ENCODE results near the gene PCDH17. TPM values are rescaled to one million over a fixed set of nuclear protein-coding genes. Genes with fewer than 3 reads are reported as not detected.

The PCDH17 gene, protein sequence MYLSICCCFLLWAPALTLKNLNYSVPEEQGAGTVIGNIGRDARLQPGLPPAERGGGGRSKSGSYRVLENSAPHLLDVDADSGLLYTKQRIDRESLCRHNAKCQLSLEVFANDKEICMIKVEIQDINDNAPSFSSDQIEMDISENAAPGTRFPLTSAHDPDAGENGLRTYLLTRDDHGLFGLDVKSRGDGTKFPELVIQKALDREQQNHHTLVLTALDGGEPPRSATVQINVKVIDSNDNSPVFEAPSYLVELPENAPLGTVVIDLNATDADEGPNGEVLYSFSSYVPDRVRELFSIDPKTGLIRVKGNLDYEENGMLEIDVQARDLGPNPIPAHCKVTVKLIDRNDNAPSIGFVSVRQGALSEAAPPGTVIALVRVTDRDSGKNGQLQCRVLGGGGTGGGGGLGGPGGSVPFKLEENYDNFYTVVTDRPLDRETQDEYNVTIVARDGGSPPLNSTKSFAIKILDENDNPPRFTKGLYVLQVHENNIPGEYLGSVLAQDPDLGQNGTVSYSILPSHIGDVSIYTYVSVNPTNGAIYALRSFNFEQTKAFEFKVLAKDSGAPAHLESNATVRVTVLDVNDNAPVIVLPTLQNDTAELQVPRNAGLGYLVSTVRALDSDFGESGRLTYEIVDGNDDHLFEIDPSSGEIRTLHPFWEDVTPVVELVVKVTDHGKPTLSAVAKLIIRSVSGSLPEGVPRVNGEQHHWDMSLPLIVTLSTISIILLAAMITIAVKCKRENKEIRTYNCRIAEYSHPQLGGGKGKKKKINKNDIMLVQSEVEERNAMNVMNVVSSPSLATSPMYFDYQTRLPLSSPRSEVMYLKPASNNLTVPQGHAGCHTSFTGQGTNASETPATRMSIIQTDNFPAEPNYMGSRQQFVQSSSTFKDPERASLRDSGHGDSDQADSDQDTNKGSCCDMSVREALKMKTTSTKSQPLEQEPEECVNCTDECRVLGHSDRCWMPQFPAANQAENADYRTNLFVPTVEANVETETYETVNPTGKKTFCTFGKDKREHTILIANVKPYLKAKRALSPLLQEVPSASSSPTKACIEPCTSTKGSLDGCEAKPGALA (N-terminal part only)
- polyA plus RNA-seq (ENCODE audit: insufficient read length) = 5.4 TPM

DNA sequence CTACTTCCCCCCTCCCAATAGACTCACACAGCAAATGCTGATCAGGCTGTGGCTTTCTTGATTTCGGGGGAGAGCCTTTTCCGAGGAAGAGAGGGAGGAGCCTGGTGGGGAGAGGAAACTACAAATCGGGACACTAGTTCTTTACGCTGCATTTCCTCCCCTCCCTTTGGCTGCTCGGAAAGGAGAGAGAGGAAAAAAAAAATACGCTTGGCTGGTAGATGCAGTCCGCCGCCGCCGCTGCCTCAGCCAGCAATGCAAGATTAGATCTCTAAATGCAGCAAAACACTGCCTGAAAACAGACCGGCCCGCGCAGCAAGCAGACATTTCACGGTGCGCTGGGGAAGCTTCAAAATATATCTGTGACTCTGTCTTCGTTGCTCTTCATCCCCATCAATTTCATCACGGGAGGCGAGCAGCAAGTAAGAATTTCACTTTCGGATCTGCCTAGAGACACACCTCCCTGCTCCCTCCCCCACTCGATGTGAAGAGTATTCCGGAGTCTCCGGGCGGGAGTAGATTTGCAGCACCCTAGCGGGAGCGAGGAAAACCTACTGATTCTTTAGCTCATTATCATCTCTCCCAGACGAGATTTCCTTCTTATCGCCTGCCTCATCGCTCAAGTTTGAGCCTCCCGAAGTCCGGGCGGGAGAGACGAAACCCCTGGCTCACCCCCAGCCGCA is at the start of gene PCDH17:
Gene PCDH17 (plus strand): TSS at position 149 of the 680 bp plus-strand sequence. CDS start 803 bp downstream, outside the sequence.
- no peak for DNase-seq (ENCODE audit: low read depth)

DNA sequence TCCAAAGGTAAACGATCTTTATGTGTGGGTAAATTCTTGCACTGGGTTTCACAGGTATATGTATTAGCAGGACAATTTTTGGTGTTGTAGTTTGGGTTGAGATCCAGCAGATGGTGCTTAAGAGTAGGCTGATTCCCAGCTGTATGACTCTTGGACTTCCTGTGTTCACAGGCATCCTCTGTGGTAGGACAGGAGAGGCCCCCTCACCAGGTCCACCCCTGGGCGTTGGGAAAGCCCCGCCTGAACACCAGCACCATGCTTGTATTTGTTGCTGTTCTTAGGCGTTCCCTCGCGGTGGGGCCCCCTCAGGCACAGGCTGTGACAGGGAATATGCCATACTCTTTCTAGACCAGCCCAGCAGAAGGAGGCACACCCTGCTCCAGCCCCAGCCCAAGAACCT is 49.5 kb upstream of the PCDH17 start:
- no peak for DNase-seq (ENCODE audit: low read depth)

DNA sequence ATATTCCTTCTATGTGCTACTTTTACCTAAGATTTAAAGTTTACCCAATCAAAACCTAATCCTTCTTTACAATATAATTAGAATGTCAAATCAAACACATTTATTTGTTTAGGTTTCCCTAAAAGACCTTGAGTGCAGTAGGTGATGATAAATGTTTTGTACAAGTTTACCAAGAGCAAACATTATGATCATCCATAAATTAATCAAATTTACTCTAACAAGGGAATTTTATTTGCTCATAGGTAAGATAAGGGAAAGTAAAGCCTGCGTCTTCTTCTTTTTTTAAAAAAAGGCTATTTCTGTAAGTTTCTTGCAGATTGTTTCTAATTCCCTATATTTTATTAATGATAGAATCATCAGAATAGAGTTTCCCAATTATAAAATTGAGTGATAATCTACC is 48.0 kb upstream of the PCDH17 start:
- DNase-seq (ENCODE audit: low read depth) = no peak

DNA sequence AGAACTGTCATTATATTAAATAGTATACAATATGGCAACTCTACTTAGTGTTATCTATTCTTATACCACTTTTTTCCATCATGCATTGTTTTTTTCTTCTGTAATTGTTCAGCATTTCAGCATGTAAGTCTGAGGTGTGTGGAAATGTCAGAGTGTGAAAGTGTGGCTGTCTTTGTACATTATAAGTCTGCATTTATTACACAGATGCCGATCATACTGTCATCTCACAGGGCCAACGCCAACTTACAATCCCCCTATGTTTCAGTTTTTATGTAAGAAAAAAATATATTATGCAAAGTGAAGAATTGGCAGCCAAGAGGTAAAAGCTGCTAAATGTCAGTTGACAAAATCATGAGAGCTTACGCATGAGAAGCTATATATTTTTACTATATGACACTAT is 42.9 kb upstream of the PCDH17 start:
- DNase-seq (ENCODE audit: low read depth) = no peak

DNA sequence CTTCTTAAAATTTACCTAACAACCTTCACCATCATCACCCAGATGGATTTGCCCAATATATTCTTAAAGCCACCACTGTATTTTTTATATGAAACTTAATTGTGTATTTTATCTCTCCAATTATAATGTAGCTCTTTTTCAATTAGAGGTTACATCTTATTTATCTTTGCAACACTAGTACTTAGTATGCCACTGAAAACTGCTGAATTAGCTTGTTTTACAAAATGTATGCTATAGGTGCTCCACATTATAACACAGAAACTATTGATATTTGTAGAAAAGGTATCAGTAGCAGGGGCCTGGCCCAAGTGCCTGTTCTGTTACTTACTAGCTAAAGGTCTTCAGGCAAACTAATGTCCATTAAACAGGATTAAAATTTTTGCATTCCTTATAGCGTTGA is 35.8 kb upstream of the PCDH17 start:
- no peak for DNase-seq (ENCODE audit: low read depth)

DNA sequence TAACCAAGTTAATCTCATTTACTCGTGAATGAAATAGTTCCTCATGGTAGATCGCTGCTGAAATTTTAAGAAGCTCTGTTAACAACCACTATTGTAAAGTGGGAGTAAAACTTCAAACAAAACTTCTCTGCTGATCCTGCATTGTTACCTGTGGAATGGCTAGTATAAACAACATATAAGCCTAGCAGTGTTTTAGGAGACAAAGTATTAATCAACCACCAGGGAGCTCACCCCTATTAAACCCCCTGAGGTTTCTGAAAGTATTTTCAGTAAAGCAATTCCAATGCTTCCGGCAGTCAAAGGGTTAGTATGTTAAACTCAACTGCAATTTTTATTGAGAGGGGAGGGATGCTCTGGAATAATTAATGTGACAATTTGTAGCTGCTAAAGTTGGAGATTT is 30.0 kb upstream of the PCDH17 start:
- DNase-seq (ENCODE audit: low read depth) = no peak

DNA sequence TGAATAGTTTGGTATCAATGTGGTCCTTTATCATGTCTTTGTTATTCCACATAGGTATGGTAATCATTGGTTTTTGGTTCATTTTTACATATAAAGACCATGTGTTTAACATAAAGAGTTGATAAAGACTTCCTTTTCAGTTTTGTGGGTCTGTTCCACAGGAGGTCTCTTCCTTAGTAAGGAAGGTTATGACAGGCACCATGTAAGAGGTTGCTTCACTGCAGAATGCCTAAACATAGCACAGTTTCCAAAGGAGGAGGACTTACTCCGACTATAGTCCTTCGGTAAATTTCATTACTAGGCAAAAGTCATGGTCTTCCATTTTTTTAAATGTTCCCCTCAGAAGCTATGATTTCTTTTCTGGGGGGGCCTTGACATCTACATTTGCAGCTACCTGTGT is 27.1 kb upstream of the PCDH17 start:
- no peak for DNase-seq (ENCODE audit: low read depth)

DNA sequence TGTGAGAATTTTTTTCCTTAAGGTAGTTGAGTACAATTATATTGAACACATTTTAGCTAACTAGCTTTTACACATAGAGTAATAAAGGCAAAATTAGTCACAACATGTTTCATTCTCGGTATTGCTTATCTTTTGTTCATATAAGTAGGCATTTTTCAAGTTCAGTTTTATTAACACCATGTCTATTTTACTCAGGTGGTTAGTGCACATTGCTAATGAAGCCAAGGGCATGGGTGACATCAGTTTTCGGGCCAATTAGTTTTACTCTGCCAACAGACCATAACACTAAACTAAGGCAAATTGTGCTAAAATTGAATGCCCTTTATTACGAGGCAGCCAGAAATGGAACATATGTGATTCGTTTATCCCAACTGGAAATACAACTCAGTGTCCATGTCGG is 19.6 kb upstream of the PCDH17 start:
- DNase-seq (ENCODE audit: low read depth) = no peak

DNA sequence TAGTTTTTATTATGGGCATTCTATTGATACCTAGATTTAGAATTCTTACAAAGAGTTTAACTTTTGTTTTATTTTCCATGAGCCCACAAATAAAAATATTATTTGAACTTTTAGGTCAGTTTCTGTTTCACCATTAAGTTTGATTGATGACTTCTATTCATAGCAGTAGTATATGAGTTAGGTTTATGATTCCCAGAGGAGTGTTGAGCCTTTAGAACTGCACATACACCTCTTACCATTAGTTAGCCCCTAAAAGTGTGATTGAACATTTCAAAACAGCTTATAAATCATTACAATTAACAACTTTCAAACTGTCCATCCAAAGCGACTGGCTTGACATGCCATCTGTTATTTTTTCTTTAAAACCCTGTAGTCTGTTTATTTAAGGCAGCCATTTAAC is 19.0 kb upstream of the PCDH17 start:
- no peak for DNase-seq (ENCODE audit: low read depth)

DNA sequence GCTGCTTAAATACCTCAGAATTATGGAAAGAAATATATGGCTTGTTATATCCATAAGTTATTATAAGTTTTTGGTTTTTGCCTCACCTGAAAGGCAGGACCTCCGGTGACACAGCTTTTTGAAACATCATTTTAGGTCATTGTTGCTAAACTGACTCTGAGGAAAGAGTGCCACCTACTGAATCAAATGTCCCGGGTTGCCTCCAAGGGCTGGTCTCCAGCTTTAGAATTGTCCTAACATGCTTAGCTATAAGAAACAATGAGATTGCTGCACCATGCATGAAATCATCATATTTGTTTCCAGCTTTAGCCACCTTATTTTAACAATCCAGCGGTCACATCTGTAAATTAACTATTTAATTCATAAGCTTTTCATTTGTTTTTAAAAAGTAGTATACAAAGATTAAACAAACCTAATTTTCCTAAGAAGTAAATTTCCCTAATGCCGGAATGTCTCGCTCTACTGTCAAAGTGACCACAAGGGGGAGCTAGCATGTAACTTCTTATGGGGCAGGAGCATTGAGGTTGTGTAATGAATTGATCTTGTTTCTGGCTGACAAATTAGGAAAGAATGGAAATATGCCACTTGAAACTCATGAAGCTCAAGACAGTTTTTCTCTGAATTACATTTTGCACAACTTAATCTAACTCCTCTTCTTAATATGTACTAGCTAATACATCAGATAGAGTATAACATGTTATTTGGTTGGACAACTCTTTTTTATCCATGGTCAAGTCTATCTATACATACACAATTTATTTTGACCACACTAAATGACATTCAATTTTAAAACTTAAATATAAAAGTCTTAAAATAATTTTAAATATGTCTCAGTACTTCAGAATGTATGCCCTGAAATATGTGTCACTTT is 6.7 kb upstream of the PCDH17 start:
- DNase-seq (ENCODE audit: low read depth) = no peak

DNA sequence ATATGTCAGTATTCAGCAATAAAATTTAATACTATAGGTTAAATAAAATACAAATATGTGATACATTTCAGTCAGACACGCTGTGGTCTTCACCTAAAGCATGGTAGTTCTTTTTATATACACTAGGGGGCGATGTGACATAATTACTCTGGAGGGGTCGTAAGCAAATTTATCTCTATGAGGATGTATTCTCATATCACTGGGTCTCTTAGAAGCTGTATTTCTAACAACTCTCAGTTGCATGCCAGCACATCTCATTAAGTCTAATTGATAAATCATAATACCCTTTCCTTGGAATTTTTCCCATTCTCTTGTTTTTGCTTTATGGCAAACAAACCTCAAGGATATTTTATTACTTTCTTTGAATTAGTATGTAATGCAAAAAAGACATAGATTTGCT is 3.9 kb upstream of the PCDH17 start:
- no peak for DNase-seq (ENCODE audit: low read depth)

DNA sequence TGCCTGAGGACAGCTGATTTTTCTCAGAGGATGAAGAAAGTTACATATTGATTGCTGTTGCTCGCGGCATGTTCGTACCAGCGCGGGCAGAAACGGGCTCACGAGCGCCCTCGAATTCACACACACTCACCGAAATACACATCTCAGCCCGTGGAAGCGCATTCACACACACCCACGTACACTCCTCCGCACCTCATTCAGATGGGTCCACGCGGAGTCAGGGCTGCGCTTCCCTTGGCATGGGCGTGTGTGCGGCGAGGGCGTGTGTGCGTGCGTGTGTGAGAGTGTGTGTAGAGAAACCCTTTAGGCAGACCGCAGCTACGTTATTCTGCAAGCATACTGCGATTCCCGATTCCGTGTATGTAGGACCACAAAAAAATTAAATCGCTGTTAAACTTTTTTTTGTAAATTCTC is 2.1 kb upstream of the PCDH17 start:
- DNase-seq (ENCODE audit: low read depth) = no peak

DNA sequence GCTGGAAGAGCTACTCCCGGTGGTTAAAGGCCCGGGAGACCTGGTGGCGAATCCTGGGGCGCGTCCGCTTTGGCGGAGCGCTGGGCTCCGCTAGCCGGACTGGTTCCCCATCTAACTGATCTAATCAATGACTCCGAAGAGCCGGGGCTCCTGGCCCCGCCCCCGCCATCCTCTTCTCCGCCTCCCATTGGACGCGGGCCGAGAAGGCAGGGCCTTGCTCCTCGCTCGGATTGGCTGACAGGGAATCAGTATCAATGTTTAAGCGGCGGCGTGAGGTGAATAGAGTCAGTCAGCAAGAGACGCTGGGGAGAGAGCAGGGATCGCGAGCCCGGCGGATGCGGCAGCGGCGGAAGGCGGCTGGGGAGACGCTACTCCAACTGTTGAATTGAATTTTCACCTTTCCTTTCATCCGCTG is 1.7 kb upstream of the PCDH17 start:
- peak; percentile 80 for DNase-seq (ENCODE audit: low read depth)

DNA sequence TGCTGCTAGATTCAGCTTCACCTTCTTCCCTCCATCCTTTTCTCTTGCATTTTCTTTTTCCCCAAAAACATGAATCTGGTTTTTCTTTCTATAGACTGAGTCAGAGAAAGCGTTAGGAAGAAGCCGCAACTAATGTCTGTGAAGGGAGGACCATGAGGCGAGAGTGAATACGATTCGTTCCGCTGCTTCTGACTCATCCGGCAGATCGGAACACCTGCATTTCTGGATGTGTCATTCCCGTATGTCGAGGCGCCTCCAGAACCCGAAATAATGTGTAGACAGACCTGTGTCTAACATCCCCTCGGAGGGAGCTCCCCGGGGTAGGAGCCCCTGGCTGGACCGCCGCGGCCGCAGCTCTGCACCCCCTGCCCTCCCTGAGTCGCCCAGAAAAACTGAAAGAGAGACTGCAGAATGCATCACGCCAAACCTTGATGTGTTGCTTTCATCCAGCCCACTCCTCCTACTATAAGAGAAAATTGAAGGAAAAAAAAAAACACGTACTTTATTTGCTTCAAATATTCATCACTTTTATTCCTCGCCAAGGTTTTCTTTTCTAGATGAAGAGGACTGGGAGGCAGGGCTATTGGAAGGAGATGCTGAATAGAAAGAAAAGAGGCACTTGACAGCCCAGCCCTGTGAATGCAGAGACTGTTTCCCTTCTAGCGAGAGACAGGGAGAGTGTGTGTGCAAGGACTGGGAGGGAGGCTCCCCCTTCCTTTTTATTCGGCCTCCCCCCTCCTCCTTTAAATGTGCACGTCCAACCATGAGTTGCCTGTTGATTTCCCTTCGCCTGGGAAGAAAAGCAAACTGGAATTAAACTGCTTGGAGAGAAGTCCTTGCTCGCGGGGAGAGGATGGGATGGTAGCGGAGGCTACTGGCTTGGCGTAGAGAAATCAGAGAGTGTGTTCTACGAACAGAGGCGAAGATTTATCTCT is 616 bp upstream of the PCDH17 start:
- no peak for DNase-seq (ENCODE audit: low read depth)

DNA sequence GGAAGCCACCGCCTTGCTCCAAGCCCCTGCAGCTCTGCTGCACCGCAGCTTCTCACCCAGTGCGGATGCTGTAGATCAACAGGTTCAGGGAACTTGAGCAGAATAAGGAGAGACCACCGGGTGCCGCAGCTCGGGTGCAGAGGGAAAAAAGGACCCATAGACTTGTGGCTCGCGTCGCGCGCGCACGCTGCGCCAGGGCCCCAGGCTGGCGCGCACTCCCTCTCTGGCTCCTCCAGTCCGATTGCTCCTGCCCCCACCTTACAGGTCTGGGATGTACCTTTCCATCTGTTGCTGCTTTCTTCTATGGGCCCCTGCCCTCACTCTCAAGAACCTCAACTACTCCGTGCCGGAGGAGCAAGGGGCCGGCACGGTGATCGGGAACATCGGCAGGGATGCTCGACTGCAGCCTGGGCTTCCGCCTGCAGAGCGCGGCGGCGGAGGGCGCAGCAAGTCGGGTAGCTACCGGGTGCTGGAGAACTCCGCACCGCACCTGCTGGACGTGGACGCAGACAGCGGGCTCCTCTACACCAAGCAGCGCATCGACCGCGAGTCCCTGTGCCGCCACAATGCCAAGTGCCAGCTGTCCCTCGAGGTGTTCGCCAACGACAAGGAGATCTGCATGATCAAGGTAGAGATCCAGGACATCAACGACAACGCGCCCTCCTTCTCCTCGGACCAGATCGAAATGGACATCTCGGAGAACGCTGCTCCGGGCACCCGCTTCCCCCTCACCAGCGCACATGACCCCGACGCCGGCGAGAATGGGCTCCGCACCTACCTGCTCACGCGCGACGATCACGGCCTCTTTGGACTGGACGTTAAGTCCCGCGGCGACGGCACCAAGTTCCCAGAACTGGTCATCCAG is 964 bp downstream of the PCDH17 start:
- no peak for DNase-seq (ENCODE audit: low read depth)

DNA sequence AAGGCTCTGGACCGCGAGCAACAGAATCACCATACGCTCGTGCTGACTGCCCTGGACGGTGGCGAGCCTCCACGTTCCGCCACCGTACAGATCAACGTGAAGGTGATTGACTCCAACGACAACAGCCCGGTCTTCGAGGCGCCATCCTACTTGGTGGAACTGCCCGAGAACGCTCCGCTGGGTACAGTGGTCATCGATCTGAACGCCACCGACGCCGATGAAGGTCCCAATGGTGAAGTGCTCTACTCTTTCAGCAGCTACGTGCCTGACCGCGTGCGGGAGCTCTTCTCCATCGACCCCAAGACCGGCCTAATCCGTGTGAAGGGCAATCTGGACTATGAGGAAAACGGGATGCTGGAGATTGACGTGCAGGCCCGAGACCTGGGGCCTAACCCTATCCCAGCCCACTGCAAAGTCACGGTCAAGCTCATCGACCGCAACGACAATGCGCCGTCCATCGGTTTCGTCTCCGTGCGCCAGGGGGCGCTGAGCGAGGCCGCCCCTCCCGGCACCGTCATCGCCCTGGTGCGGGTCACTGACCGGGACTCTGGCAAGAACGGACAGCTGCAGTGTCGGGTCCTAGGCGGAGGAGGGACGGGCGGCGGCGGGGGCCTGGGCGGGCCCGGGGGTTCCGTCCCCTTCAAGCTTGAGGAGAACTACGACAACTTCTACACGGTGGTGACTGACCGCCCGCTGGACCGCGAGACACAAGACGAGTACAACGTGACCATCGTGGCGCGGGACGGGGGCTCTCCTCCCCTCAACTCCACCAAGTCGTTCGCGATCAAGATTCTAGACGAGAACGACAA is 1.8 kb downstream of the PCDH17 start:
- DNase-seq (ENCODE audit: low read depth) = no peak

DNA sequence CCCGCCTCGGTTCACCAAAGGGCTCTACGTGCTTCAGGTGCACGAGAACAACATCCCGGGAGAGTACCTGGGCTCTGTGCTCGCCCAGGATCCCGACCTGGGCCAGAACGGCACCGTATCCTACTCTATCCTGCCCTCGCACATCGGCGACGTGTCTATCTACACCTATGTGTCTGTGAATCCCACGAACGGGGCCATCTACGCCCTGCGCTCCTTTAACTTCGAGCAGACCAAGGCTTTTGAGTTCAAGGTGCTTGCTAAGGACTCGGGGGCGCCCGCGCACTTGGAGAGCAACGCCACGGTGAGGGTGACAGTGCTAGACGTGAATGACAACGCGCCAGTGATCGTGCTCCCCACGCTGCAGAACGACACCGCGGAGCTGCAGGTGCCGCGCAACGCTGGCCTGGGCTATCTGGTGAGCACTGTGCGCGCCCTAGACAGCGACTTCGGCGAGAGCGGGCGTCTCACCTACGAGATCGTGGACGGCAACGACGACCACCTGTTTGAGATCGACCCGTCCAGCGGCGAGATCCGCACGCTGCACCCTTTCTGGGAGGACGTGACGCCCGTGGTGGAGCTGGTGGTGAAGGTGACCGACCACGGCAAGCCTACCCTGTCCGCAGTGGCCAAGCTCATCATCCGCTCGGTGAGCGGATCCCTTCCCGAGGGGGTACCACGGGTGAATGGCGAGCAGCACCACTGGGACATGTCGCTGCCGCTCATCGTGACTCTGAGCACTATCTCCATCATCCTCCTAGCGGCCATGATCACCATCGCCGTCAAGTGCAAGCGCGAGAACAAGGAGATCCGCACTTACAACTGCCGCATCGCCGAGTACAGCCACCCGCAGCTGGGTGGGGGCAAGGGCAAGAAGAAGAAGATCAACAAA is 2.6 kb downstream of the PCDH17 start:
- no peak for DNase-seq (ENCODE audit: low read depth)

Measured in forelimb muscle (tissue), 1 donor.